Thyroid gland (tissue), 4 donors: ENCODE results near the gene OLIG1.

Source experiments
- POLR2A ChIP-seq, 2 donors: fragments of 450-650 bp; IDR thresholded peaks; one replicate each; pipeline ENCODE4 v1.6.1; 2017; ENCODE audit warnings: antibody characterized with exemption in 2 of 2, mild to moderate bottlenecking in 2 of 2, moderate library complexity in 1 of 2
- TF ChIP-seq, protein P1 (sequence below), 6 experiments: fragments of 200-600 bp in 3 of 6; fragments of 450-650 bp in 3 of 6; sonication (generic) in 3 of 6; IDR thresholded peaks; one replicate each; pipeline ENCODE4 v1.5.1; 2016 to 2019; ENCODE audit warnings: antibody characterized with exemption in 6 of 6, mild to moderate bottlenecking in 2 of 6, inconsistent platforms in 1 of 6, moderate library complexity in 1 of 6

DNA sequence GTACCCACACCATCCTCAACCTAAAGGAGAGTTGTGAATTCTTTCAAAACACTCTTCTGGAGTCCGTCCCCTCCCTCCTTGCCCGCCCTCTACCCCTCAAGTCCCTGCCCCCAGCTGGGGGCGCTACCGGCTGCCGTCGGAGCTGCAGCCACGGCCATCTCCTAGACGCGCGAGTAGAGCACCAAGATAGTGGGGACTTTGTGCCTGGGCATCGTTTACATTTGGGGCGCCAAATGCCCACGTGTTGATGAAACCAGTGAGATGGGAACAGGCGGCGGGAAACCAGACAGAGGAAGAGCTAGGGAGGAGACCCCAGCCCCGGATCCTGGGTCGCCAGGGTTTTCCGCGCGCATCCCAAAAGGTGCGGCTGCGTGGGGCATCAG lies 44.8 kb upstream of the OLIG1 start:
- TF ChIP-seq, protein P1, sequence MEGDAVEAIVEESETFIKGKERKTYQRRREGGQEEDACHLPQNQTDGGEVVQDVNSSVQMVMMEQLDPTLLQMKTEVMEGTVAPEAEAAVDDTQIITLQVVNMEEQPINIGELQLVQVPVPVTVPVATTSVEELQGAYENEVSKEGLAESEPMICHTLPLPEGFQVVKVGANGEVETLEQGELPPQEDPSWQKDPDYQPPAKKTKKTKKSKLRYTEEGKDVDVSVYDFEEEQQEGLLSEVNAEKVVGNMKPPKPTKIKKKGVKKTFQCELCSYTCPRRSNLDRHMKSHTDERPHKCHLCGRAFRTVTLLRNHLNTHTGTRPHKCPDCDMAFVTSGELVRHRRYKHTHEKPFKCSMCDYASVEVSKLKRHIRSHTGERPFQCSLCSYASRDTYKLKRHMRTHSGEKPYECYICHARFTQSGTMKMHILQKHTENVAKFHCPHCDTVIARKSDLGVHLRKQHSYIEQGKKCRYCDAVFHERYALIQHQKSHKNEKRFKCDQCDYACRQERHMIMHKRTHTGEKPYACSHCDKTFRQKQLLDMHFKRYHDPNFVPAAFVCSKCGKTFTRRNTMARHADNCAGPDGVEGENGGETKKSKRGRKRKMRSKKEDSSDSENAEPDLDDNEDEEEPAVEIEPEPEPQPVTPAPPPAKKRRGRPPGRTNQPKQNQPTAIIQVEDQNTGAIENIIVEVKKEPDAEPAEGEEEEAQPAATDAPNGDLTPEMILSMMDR (IDR thresholded peaks at IDR 0.05) = no peak
- TF ChIP-seq POLR2A (IDR thresholded peaks at IDR 0.05) = no peak
